NT2/D1 (cell line): ENCODE data around the gene WASF2.

Experiments
- SUZ12 ChIP-seq: IDR thresholded peaks from 2 replicates; pipeline ENCODE4 v1.6.1; 2011; ENCODE audit not compliant: insufficient read length, insufficient read depth; ENCODE audit errors: extremely low read depth
- YY1 ChIP-seq: IDR thresholded peaks from 2 replicates; pipeline ENCODE4 v1.6.1; 2011; ENCODE audit not compliant: insufficient read length, insufficient read depth
- ZNF274 ChIP-seq: IDR thresholded peaks from 2 replicates; pipeline ENCODE4 v1.6.1; 2011; ENCODE audit warnings: mild to moderate bottlenecking, low read depth, low read length

- TF ChIP-seq ZNF274 = no peak
- TF ChIP-seq YY1 = no peak
- no peak for TF ChIP-seq SUZ12
These were observed 14.2 kb downstream of the WASF2 start for GRCh38 chr1:27475720-27476119.
